Activated CD8-positive, alpha-beta memory T cell treated with anti-CD3 and anti-CD28 coated beads, Interleukin-2, amount 10 ng/mL, durations not matched to agents 7 days and 5 days (primary cell): ENCODE data around the gene VASH1. TPM values are rescaled to one million over a fixed set of nuclear protein-coding genes. Genes with fewer than 3 reads are reported as not detected.
A peak's percentile ranks its signal among the peaks of the same experiment; 100 is the strongest.

Experiments
- ATAC-seq: fragments of 150-1000 bp; cut with Tn5 transposase; one replicate; pipeline ENCODE4 v1.10.0; 2021; ENCODE audit warnings: moderate library complexity
- CTCF ChIA-PET: fragments of 350-600 bp; sonication (Branson Sonifier 250); formaldehyde crosslinking; loops from one replicate; lab custom pipeline; 2021; ENCODE audit warnings: antibody characterized with exemption; lab: Charles Lee
- DNase-seq: peaks from one replicate; pipeline ENCODE4 v3.0.0-alpha.2; 2020
- H3K27ac Mint-ChIP-seq: one replicate; pipeline ENCODE4 v1.8.0; 2021; ENCODE audit warnings: mild to moderate bottlenecking, mixed read lengths
- H3K27me3 Mint-ChIP-seq: one replicate; pipeline ENCODE4 v1.8.0; 2021; ENCODE audit warnings: mixed read lengths
- H3K36me3 Mint-ChIP-seq: one replicate; pipeline ENCODE4 v1.8.0; 2021; ENCODE audit warnings: mild to moderate bottlenecking, mixed read lengths
- H3K4me1 Mint-ChIP-seq: one replicate; pipeline ENCODE4 v1.8.0; 2021; ENCODE audit warnings: mixed read lengths
- H3K4me3 Mint-ChIP-seq: one replicate; pipeline ENCODE4 v1.8.0; 2021; ENCODE audit warnings: mild to moderate bottlenecking, moderate library complexity, mixed read lengths
- H3K9me3 Mint-ChIP-seq: one replicate; pipeline ENCODE4 v1.8.0; 2022; ENCODE audit warnings: low read depth, mixed read lengths
- total RNA-seq, 2 experiments: library from RNA; stranded (reverse); gene quantifications; one replicate each; pipeline ENCODE4 v1.2.3, GENCODE V29; 2021

The VASH1 gene
- total RNA-seq, 2 experiments from 2014 or later = 3.3 to 8.1 TPM

- Mint-ChIP-seq H3K4me1 (peaks cover 42% of the 10 kb centered on the region), H3K27ac (no peak overlapping the region), H3K36me3 (peaks cover 2% of the 10 kb centered on the region), H3K4me3 (no peak overlapping the region), H3K27me3 (no peaks in the 10 kb centered on the region), H3K9me3 (no peaks in the 10 kb centered on the region)
- CTCF ChIA-PET = interaction anchor here (0.5 to 5.9 kb wide), 18 partner anchors 9 to 673 kb away, joined by 3 to 83 read pairs (median 5); partner anchors contain the start of genes ANGEL1 and VASH1
- peak; percentile 84 for ATAC-seq
- DNase-seq = peak; percentile 73
These were observed 23.6 kb downstream of the VASH1 start for GRCh38 chr14:76784881-76785280.

GRCh38 chr14:76786601-76787000 is 25.3 kb downstream of the VASH1 start:
- ATAC-seq = no peak
- CTCF ChIA-PET = interaction anchor here (1.1 kb wide), 1 partner anchor 76 kb away, joined by 3 read pairs; no protein-coding TSS in a partner anchor
- peaks cover 6% of the 10 kb centered on the region for H3K36me3 Mint-ChIP-seq
- no peaks in the 10 kb centered on the region for H3K27me3 Mint-ChIP-seq
- H3K9me3 Mint-ChIP-seq = no peaks in the 10 kb centered on the region
- H3K4me3 Mint-ChIP-seq = no peak overlapping the region
- peaks cover 33% of the 10 kb centered on the region for H3K4me1 Mint-ChIP-seq
- DNase-seq = no peak
- no peak overlapping the region for H3K27ac Mint-ChIP-seq

GRCh38 chr14:76792422-76792821 is 31.2 kb downstream of the VASH1 start:
- CTCF ChIA-PET = no interaction called here
- Mint-ChIP-seq H3K27me3 (no peaks in the 10 kb centered on the region), H3K4me3 (no peak overlapping the region), H3K9me3 (no peaks in the 10 kb centered on the region), H3K4me1 (no peaks in the 10 kb centered on the region), H3K27ac (no peak overlapping the region), H3K36me3 (peaks cover 4% of the 10 kb centered on the region)
- DNase-seq = no peak
- ATAC-seq = no peak

- ATAC-seq (no peak), DNase-seq (no peak)
- no peaks in the 10 kb centered on the region for H3K9me3 Mint-ChIP-seq
- CTCF ChIA-PET = interaction anchor here (1.1 kb wide), 1 partner anchor 9 kb away, joined by 4 read pairs; no protein-coding TSS in a partner anchor
- H3K27me3 Mint-ChIP-seq = no peaks in the 10 kb centered on the region
- peaks cover 4% of the 10 kb centered on the region for H3K36me3 Mint-ChIP-seq
- H3K27ac Mint-ChIP-seq = no peak overlapping the region
- no peaks in the 10 kb centered on the region for H3K4me1 Mint-ChIP-seq
- H3K4me3 Mint-ChIP-seq = no peak overlapping the region
These were observed 32.1 kb downstream of the VASH1 start for GRCh38 chr14:76793324-76793723.

GRCh38 chr14:76793956-76794355 is 32.7 kb downstream of the VASH1 start:
- H3K9me3 Mint-ChIP-seq = no peaks in the 10 kb centered on the region
- peaks cover 5% of the 10 kb centered on the region for H3K36me3 Mint-ChIP-seq
- H3K4me1 Mint-ChIP-seq = no peaks in the 10 kb centered on the region
- CTCF ChIA-PET = interaction anchor here (1.1 kb wide), 1 partner anchor 9 kb away, joined by 4 read pairs; no protein-coding TSS in a partner anchor
- H3K27ac Mint-ChIP-seq = no peak overlapping the region
- no peaks in the 10 kb centered on the region for H3K27me3 Mint-ChIP-seq
- DNase-seq (no peak), ATAC-seq (no peak)
- no peak overlapping the region for H3K4me3 Mint-ChIP-seq

GRCh38 chr14:76806446-76806845 is 45.2 kb downstream of the VASH1 start:
- Mint-ChIP-seq H3K4me1 (peaks cover 14% of the 10 kb centered on the region), H3K27ac (no peak overlapping the region), H3K9me3 (no peaks in the 10 kb centered on the region), H3K36me3 (peaks cover 19% of the 10 kb centered on the region), H3K4me3 (no peak overlapping the region), H3K27me3 (no peaks in the 10 kb centered on the region)
- DNase-seq (no peak), ATAC-seq (no peak)
- CTCF ChIA-PET = interaction anchor here (1.6 to 2.3 kb wide), 3 partner anchors 21 to 97 kb away, joined by 5 to 8 read pairs (median 7); no protein-coding TSS in a partner anchor

GRCh38 chr14:76808011-76808410 is 46.7 kb downstream of the VASH1 start:
- CTCF ChIA-PET = interaction anchor here (0.9 to 2.3 kb wide), 2 partner anchors 99 to 263 kb away, joined by 3 to 8 read pairs; no protein-coding TSS in a partner anchor

GRCh38 chr14:76808990-76809389 is 47.7 kb downstream of the VASH1 start:
- ATAC-seq (no peak), DNase-seq (no peak)
- H3K4me3 Mint-ChIP-seq = no peak overlapping the region
- peaks cover 20% of the 10 kb centered on the region for H3K4me1 Mint-ChIP-seq
- no peak overlapping the region for H3K27ac Mint-ChIP-seq
- no peaks in the 10 kb centered on the region for H3K9me3 Mint-ChIP-seq
- H3K36me3 Mint-ChIP-seq = peaks cover 3% of the 10 kb centered on the region
- no peaks in the 10 kb centered on the region for H3K27me3 Mint-ChIP-seq
- CTCF ChIA-PET = interaction anchor here (1.0 to 5.4 kb wide), 2 partner anchors 9 to 99 kb away, joined by 3 to 43 read pairs; no protein-coding TSS in a partner anchor

More at GRCh38 chr14:76808011-76808410, 46.7 kb downstream of the VASH1 start:
- Mint-ChIP-seq H3K36me3 (peaks cover 10% of the 10 kb centered on the region), H3K4me1 (peaks cover 21% of the 10 kb centered on the region), H3K4me3 (no peak overlapping the region), H3K27me3 (no peaks in the 10 kb centered on the region), H3K27ac (no peak overlapping the region), H3K9me3 (no peaks in the 10 kb centered on the region)
- ATAC-seq (no peak), DNase-seq (no peak)

- Mint-ChIP-seq H3K27ac (no peak overlapping the region), H3K4me3 (peak overlapping the region; percentile 67), H3K27me3 (no peaks in the 10 kb centered on the region), H3K4me1 (peaks cover 20% of the 10 kb centered on the region), H3K9me3 (no peaks in the 10 kb centered on the region), H3K36me3 (no peaks in the 10 kb centered on the region)
- DNase-seq (no peak), ATAC-seq (no peak)
- CTCF ChIA-PET = interaction anchor here (1.0 to 5.4 kb wide), 9 partner anchors 8 to 104 kb away, joined by 3 to 43 read pairs (median 5); no protein-coding TSS in a partner anchor
These were observed 49.3 kb downstream of the VASH1 start for GRCh38 chr14:76810525-76810924.

GRCh38 chr14:76810953-76811400 is 49.7 kb downstream of the VASH1 start:
- Mint-ChIP-seq H3K36me3 (no peaks in the 10 kb centered on the region), H3K9me3 (no peaks in the 10 kb centered on the region), H3K27ac (peak overlapping the region; percentile 51), H3K4me1 (peaks cover 20% of the 10 kb centered on the region), H3K4me3 (peak overlapping the region; percentile 67), H3K27me3 (no peaks in the 10 kb centered on the region)
- ATAC-seq (no peak), DNase-seq (peak; percentile 45)
- CTCF ChIA-PET = interaction anchor here (0.9 to 5.4 kb wide), 10 partner anchors 10 to 105 kb away, joined by 4 to 43 read pairs (median 5); no protein-coding TSS in a partner anchor

GRCh38 chr14:76811561-76811960 is 50.3 kb downstream of the VASH1 start:
- no peaks in the 10 kb centered on the region for H3K27me3 Mint-ChIP-seq
- H3K9me3 Mint-ChIP-seq = no peaks in the 10 kb centered on the region
- peaks cover 20% of the 10 kb centered on the region for H3K4me1 Mint-ChIP-seq
- ATAC-seq (no peak), DNase-seq (no peak)
- peak overlapping the region; percentile 69 for H3K27ac Mint-ChIP-seq
- CTCF ChIA-PET = interaction anchor here (0.9 to 5.4 kb wide), 9 partner anchors 11 to 105 kb away, joined by 4 to 43 read pairs (median 5); no protein-coding TSS in a partner anchor
- H3K4me3 Mint-ChIP-seq = peak overlapping the region; percentile 85
- H3K36me3 Mint-ChIP-seq = no peaks in the 10 kb centered on the region

- no peak for DNase-seq
- no peaks in the 10 kb centered on the region for H3K9me3 Mint-ChIP-seq
- H3K27me3 Mint-ChIP-seq = no peaks in the 10 kb centered on the region
These were observed 50.8 kb downstream of the VASH1 start for GRCh38 chr14:76812093-76812421.

GRCh38 chr14:76812422-76813383 is 51.4 kb downstream of the VASH1 start, which contains the start of gene ANGEL1:
ANGEL1 (minus strand) TSS chr14:76812882; CDS start chr14:76812827, 55 bp downstream.
- Mint-ChIP-seq H3K27me3 (no peaks in the 10 kb centered on the region), H3K36me3 (no peaks in the 10 kb centered on the region), H3K9me3 (no peaks in the 10 kb centered on the region), H3K4me1 (peaks cover 20% of the 10 kb centered on the region), H3K4me3 (peak within 1 kb of the TSS; percentile 85), H3K27ac (peak within 1 kb of the TSS; percentile 69)
- DNase-seq (peak; percentile 97), ATAC-seq (peak; percentile 96)
- CTCF ChIA-PET = interaction anchor here (0.9 to 5.4 kb wide), 7 partner anchors 16 to 258 kb away, joined by 3 to 43 read pairs (median 4); no protein-coding TSS in a partner anchor

More at GRCh38 chr14:76812093-76812421, 50.8 kb downstream of the VASH1 start:
- peak overlapping the region; percentile 69 for H3K27ac Mint-ChIP-seq
- H3K4me3 Mint-ChIP-seq = peak overlapping the region; percentile 85
- no peak for ATAC-seq
- no peaks in the 10 kb centered on the region for H3K36me3 Mint-ChIP-seq
- CTCF ChIA-PET = interaction anchor here (0.9 to 5.4 kb wide), 8 partner anchors 16 to 258 kb away, joined by 4 to 43 read pairs (median 4); no protein-coding TSS in a partner anchor
- peaks cover 20% of the 10 kb centered on the region for H3K4me1 Mint-ChIP-seq
